ENCODE measurements around the gene STAM2.
"Not testable (repeated sequence)": the region's sequence is repeated elsewhere in the genome, so short reads cannot be mapped to it uniquely, and the experiment has no call there.

The STAM2 gene

GRCh38 chr2:152165780-152166179 lies 9.8 kb downstream of the STAM2 start:
- Mint-ChIP-seq H3K9me3 (peaks cover 34% of the 10 kb centered on the region), H3K27ac (no peak overlapping the region), H3K27me3 (ENCODE audit: low read depth, poor library complexity) (no peaks in the 10 kb centered on the region), H3K4me3 (no peak overlapping the region), H3K4me1 (no peaks in the 10 kb centered on the region), H3K36me3 (ENCODE audit: low read depth) (peaks cover 41% of the 10 kb centered on the region)
- DNase-seq: no peak
- no peak for TF ChIP-seq CTCF (IDR thresholded peaks at IDR 0.05)

GRCh38 chr2:152165306-152165705 lies 10.3 kb downstream of the STAM2 start:
- peaks cover 41% of the 10 kb centered on the region for H3K36me3 Mint-ChIP-seq (ENCODE audit: low read depth)
- no peak overlapping the region for H3K27ac Mint-ChIP-seq
- H3K27me3 Mint-ChIP-seq (ENCODE audit: low read depth, poor library complexity): no peaks in the 10 kb centered on the region

GRCh38 chr2:152163669-152164068 lies 11.9 kb downstream of the STAM2 start:
- not testable (repeated sequence) for H3K4me1 Mint-ChIP-seq; H3K4me3 Mint-ChIP-seq; H3K27me3 Mint-ChIP-seq (ENCODE audit: low read depth, poor library complexity); DNase-seq; H3K27ac Mint-ChIP-seq
- Mint-ChIP-seq H3K36me3 (ENCODE audit: low read depth) (peaks cover 48% of the 10 kb centered on the region), H3K9me3 (peaks cover 50% of the 10 kb centered on the region)

More at GRCh38 chr2:152165306-152165705, 10.3 kb downstream of the STAM2 start:
- Mint-ChIP-seq H3K4me3 (no peak overlapping the region), H3K4me1 (no peaks in the 10 kb centered on the region), H3K9me3 (peaks cover 34% of the 10 kb centered on the region)
- no peak for TF ChIP-seq CTCF (IDR thresholded peaks at IDR 0.05)
- no peak for DNase-seq

- no peak for DNase-seq
- H3K27me3 Mint-ChIP-seq (ENCODE audit: low read depth, poor library complexity): peaks cover 2% of the 10 kb centered on the region
- no peaks in the 10 kb centered on the region for H3K4me1 Mint-ChIP-seq
- H3K4me3 Mint-ChIP-seq: no peak overlapping the region
- no peak overlapping the region for H3K27ac Mint-ChIP-seq
- H3K36me3 Mint-ChIP-seq (ENCODE audit: low read depth): peaks cover 63% of the 10 kb centered on the region
- H3K9me3 Mint-ChIP-seq: peaks cover 65% of the 10 kb centered on the region
- TF ChIP-seq CTCF (IDR thresholded peaks at IDR 0.05): no peak
Observed at GRCh38 chr2:152162141-152162540, 13.4 kb downstream of the STAM2 start.

- Mint-ChIP-seq H3K27me3 (ENCODE audit: low read depth, poor library complexity) (peaks cover 2% of the 10 kb centered on the region), H3K36me3 (ENCODE audit: low read depth) (peaks cover 69% of the 10 kb centered on the region), H3K27ac (no peak overlapping the region), H3K9me3 (peaks cover 70% of the 10 kb centered on the region), H3K4me1 (no peaks in the 10 kb centered on the region), H3K4me3 (no peak overlapping the region)
- DNase-seq: no peak
- TF ChIP-seq CTCF (IDR thresholded peaks at IDR 0.05): no peak
Observed at GRCh38 chr2:152161598-152161997, 14.0 kb downstream of the STAM2 start.

- H3K4me1 Mint-ChIP-seq; DNase-seq; H3K27ac Mint-ChIP-seq; H3K27me3 Mint-ChIP-seq (ENCODE audit: low read depth, poor library complexity); H3K4me3 Mint-ChIP-seq: not testable (repeated sequence)
- H3K9me3 Mint-ChIP-seq: peaks cover 71% of the 10 kb centered on the region
- H3K36me3 Mint-ChIP-seq (ENCODE audit: low read depth): peaks cover 70% of the 10 kb centered on the region
Observed at GRCh38 chr2:152160378-152160777, 15.2 kb downstream of the STAM2 start.

- DNase-seq: no peak
- H3K4me1 Mint-ChIP-seq: no peaks in the 10 kb centered on the region
- peaks cover 2% of the 10 kb centered on the region for H3K27me3 Mint-ChIP-seq (ENCODE audit: low read depth, poor library complexity)
- H3K36me3 Mint-ChIP-seq (ENCODE audit: low read depth): peaks cover 50% of the 10 kb centered on the region
- H3K4me3 Mint-ChIP-seq: no peak overlapping the region
- H3K9me3 Mint-ChIP-seq: peaks cover 47% of the 10 kb centered on the region
- TF ChIP-seq CTCF (IDR thresholded peaks at IDR 0.05): no peak
- H3K27ac Mint-ChIP-seq: no peak overlapping the region
Observed at GRCh38 chr2:152157253-152157652, 18.3 kb downstream of the STAM2 start.

Measured in nephron progenitor cell (in vitro differentiated cells).